ENCODE measurements around the gene TMUB1. TPM values are rescaled to one million over a fixed set of nuclear protein-coding genes. Genes with fewer than 3 reads are reported as not detected.

Gene TMUB1
- total and polyA plus RNA-seq, 4 donors = 32.8 to 104 (median 46.6) TPM

GRCh38 chr7:151068069-151068773, 15.1 kb downstream of the TMUB1 start:
- no peak for DNase-seq
- ATAC-seq (ENCODE audit: insufficient read depth, low FRiP score) = no peak
- H3K4me1 ChIP-seq (ENCODE audit: control insufficient read depth in 5 of 5, insufficient read depth in 5 of 5, low read length in 5 of 5) = no peaks in the 10 kb centered on the region
- WGBS, 2 donors = 89 to 93% methylated on average over 12 of the region's 12 CpGs
- no peaks in the 10 kb centered on the region for H3K9me3 ChIP-seq (ENCODE audit: control insufficient read depth in 4 of 4, insufficient read depth in 3 of 4, low read length in 3 of 4)
- TF ChIP-seq, protein P1, sequence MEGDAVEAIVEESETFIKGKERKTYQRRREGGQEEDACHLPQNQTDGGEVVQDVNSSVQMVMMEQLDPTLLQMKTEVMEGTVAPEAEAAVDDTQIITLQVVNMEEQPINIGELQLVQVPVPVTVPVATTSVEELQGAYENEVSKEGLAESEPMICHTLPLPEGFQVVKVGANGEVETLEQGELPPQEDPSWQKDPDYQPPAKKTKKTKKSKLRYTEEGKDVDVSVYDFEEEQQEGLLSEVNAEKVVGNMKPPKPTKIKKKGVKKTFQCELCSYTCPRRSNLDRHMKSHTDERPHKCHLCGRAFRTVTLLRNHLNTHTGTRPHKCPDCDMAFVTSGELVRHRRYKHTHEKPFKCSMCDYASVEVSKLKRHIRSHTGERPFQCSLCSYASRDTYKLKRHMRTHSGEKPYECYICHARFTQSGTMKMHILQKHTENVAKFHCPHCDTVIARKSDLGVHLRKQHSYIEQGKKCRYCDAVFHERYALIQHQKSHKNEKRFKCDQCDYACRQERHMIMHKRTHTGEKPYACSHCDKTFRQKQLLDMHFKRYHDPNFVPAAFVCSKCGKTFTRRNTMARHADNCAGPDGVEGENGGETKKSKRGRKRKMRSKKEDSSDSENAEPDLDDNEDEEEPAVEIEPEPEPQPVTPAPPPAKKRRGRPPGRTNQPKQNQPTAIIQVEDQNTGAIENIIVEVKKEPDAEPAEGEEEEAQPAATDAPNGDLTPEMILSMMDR (IDR thresholded peaks at IDR 0.05; ENCODE audit: control extremely low read depth, extremely low read depth) = no peak
- H3K27ac ChIP-seq (ENCODE audit: low read depth in 1 of 2, low read length in 1 of 2) = no peak overlapping the region
- H3K4me3 ChIP-seq = no peak overlapping the region
- H3K27me3 ChIP-seq (ENCODE audit: control insufficient read depth in 3 of 3, insufficient read depth in 3 of 3, low read length in 2 of 3) = no peaks in the 10 kb centered on the region
- no peak overlapping the region for H3K9ac ChIP-seq (ENCODE audit: insufficient read depth in 1 of 2, low read length in 2 of 2)
- H3K36me3 ChIP-seq (ENCODE audit: control insufficient read depth in 4 of 4, insufficient read depth in 4 of 4, low read length in 4 of 4) = peaks cover 18 to 73% (median 31%) of the 10 kb centered on the region in 4 donors

DNA sequence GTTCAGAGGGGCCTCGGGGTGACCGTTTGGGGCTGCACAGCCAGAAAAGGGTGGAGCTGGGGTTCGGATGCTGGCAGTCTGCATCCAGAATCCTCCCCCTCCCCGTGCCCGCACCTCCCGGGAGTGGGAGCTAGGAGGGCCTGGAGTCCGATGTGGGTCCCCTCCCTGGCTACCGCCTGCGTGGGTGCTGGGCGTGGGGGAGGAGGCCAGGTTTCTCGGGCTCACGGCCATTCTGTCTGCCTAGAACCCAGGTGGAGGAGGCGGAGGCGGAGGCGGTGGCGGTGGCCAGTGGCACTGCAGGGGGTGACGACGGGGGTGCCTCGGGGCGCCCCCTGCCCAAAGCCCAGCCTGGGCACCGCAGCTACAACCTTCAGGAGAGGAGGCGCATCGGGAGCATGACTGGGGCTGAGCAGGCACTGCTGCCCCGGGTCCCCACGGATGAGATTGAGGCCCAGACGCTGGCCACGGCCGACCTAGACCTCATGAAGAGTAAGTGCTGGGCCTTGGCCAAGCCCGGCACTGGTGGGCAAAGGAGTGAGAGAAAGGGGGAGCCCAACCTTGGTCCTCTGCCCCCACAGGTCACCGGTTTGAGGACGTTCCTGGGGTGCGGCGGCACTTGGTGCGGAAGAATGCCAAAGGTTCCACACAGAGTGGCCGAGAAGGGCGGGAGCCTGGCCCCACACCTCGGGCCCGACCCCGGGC, 16.9 kb downstream of the TMUB1 start:
- no peak for ATAC-seq (ENCODE audit: insufficient read depth, low FRiP score)
- no peak for DNase-seq
- Histone ChIP-seq H3K4me3 (no peak overlapping the region), H3K36me3 (ENCODE audit: control insufficient read depth in 4 of 4, insufficient read depth in 4 of 4, low read length in 4 of 4) (peaks cover 14 to 64% (median 31%) of the 10 kb centered on the region in 4 donors), H3K9me3 (ENCODE audit: control insufficient read depth in 4 of 4, insufficient read depth in 3 of 4, low read length in 3 of 4) (no peaks in the 10 kb centered on the region), H3K4me1 (ENCODE audit: control insufficient read depth in 5 of 5, insufficient read depth in 5 of 5, low read length in 5 of 5) (peaks cover 0 to 12% (median 8%) of the 10 kb centered on the region in 5 donors), H3K27ac (ENCODE audit: low read depth in 1 of 2, low read length in 1 of 2) (no peak overlapping the region), H3K9ac (ENCODE audit: insufficient read depth in 1 of 2, low read length in 2 of 2) (no peak overlapping the region), H3K27me3 (ENCODE audit: control insufficient read depth in 3 of 3, insufficient read depth in 3 of 3, low read length in 2 of 3) (no peaks in the 10 kb centered on the region)
- TF ChIP-seq, protein P1 (IDR thresholded peaks at IDR 0.05; ENCODE audit: control extremely low read depth, extremely low read depth) = no peak
- 93 to 97% methylated on average over 38 to 39 of the region's 39 CpGs for WGBS, 2 donors

- WGBS, 2 donors = 86 to 91% methylated on average over 14 of the region's 14 CpGs
- Histone ChIP-seq H3K36me3 (ENCODE audit: control insufficient read depth in 4 of 4, insufficient read depth in 4 of 4, low read length in 4 of 4) (peaks cover 9 to 55% (median 31%) of the 10 kb centered on the region in 4 donors), H3K9ac (ENCODE audit: insufficient read depth in 1 of 2, low read length in 2 of 2) (no peak overlapping the region), H3K9me3 (ENCODE audit: control insufficient read depth in 4 of 4, insufficient read depth in 3 of 4, low read length in 3 of 4) (no peaks in the 10 kb centered on the region), H3K4me1 (ENCODE audit: control insufficient read depth in 5 of 5, insufficient read depth in 5 of 5, low read length in 5 of 5) (peaks cover 4 to 17% (median 13%) of the 10 kb centered on the region in 5 donors), H3K27me3 (ENCODE audit: control insufficient read depth in 3 of 3, insufficient read depth in 3 of 3, low read length in 2 of 3) (no peaks in the 10 kb centered on the region), H3K27ac (ENCODE audit: low read depth in 1 of 2, low read length in 1 of 2) (no peak overlapping the region), H3K4me3 (no peak overlapping the region)
- TF ChIP-seq, protein P1 (IDR thresholded peaks at IDR 0.05; ENCODE audit: control extremely low read depth, extremely low read depth) = no peak
- ATAC-seq (ENCODE audit: insufficient read depth, low FRiP score) (no peak), DNase-seq (no peak)
Observed at GRCh38 chr7:151065516-151065915, 17.8 kb downstream of the TMUB1 start.

Data from lung (tissue), 12 donors.